ENCODE results near the gene ZBTB7C.

ZBTB7C gene

DNA sequence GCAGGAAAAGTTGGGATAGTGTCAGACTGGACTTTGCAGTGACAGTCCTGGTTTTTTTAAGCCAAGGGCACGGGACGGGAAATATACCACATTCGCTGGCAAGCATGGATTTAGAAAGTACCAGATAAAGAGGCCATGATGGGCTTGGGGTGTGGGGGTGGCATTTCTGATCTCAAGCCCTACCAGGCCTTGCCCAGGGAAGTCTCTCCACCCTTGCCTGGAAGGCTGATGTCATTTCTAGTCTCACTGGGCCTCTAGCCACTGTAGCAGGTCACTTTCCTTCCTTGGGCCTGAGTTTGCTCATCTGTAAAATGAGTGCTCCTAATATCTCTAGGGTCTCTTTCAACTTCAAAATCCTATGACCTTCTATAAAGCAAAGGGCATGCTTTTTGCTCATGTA, 1.8 kb downstream of the ZBTB7C start:
- Histone ChIP-seq H3K27ac (no peak overlapping the region), H3K27me3 (ENCODE audit: control insufficient read depth, insufficient read depth, low read length) (no peaks in the 10 kb centered on the region), H3K79me2 (no peaks in the 10 kb centered on the region), H3K4me2 (ENCODE audit: low read length) (no peak overlapping the region), H3K4me3 (ENCODE audit: low read depth, low read length) (no peak overlapping the region), H3K36me3 (ENCODE audit: control insufficient read depth, insufficient read depth, low read length) (no peaks in the 10 kb centered on the region), H3K9me3 (ENCODE audit: control insufficient read depth, low read length) (no peaks in the 10 kb centered on the region), H2AFZ (no peak overlapping the region), H3K4me1 (peaks cover 4% of the 10 kb centered on the region), H3K9ac (no peak overlapping the region)
- no peak for TF ChIP-seq CTCF (IDR thresholded peaks at IDR 0.05)

DNA sequence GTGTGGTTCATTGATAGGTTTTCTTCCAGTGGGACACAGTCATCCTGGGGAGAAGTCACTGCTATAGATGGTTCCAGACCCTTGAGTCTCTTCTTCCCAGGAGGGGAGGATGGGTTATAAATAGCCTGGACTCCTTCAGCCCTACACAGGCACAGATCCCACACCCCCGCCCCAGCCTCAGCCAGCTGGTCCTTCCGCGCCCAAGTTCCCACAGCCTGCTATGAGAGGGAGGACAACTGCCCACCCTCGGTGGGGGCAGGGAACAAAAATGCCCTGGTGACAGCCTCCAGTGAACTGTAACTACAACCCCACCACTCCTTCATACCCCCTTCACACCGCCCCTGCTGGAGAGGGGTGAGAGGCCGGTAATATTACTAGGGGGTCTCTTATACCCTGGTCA, 3.2 kb downstream of the ZBTB7C start:
- no peak for TF ChIP-seq CTCF (IDR thresholded peaks at IDR 0.05)
- no peak overlapping the region for H3K27ac ChIP-seq
- H3K4me1 ChIP-seq = peaks cover 4% of the 10 kb centered on the region
- H3K9ac ChIP-seq = no peak overlapping the region
- no peak overlapping the region for H3K4me3 ChIP-seq (ENCODE audit: low read depth, low read length)
- no peaks in the 10 kb centered on the region for H3K27me3 ChIP-seq (ENCODE audit: control insufficient read depth, insufficient read depth, low read length)
- no peak overlapping the region for H2AFZ ChIP-seq
- no peak overlapping the region for H3K4me2 ChIP-seq (ENCODE audit: low read length)
- H3K9me3 ChIP-seq (ENCODE audit: control insufficient read depth, low read length) = no peaks in the 10 kb centered on the region
- no peaks in the 10 kb centered on the region for H3K79me2 ChIP-seq
- no peaks in the 10 kb centered on the region for H3K36me3 ChIP-seq (ENCODE audit: control insufficient read depth, insufficient read depth, low read length)

- peaks cover 4% of the 10 kb centered on the region for H3K4me1 ChIP-seq
- no peak overlapping the region for H3K9ac ChIP-seq
- H3K27me3 ChIP-seq (ENCODE audit: control insufficient read depth, insufficient read depth, low read length) = no peaks in the 10 kb centered on the region
- H3K79me2 ChIP-seq = no peaks in the 10 kb centered on the region
- H3K9me3 ChIP-seq (ENCODE audit: control insufficient read depth, low read length) = no peaks in the 10 kb centered on the region
- TF ChIP-seq CTCF (IDR thresholded peaks at IDR 0.05) = no peak
- H3K4me3 ChIP-seq (ENCODE audit: low read depth, low read length) = no peak overlapping the region
- no peak overlapping the region for H3K27ac ChIP-seq
- no peak overlapping the region for H3K4me2 ChIP-seq (ENCODE audit: low read length)
- H3K36me3 ChIP-seq (ENCODE audit: control insufficient read depth, insufficient read depth, low read length) = no peaks in the 10 kb centered on the region
- H2AFZ ChIP-seq = no peak overlapping the region
These were observed 4.3 kb downstream of the ZBTB7C start for GRCh38 chr18:48404716-48405507.

DNA sequence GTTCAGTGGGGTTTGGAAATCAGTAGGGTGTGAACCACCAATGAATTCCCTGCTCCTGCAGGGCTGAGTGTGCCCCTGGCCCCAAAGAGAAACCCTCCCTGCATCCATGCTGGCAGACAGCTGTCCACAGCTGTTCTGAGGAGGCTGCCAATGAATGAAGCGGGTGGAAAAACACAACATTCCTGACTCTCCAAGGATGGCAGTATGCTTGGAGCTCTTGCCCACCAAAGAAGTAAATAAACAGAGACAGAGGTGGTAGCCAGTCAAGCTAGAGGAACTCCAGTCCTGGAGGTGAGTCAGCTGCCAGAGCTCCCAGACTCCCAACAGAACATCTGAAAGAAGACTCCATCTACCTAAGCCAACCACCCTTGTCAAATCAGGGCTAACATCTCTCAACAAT, 6.2 kb downstream of the ZBTB7C start:
- no peak overlapping the region for H3K4me3 ChIP-seq (ENCODE audit: low read depth, low read length)
- H3K9me3 ChIP-seq (ENCODE audit: control insufficient read depth, low read length) = no peaks in the 10 kb centered on the region
- peaks cover under 1% of the 10 kb centered on the region for H3K4me1 ChIP-seq
- H3K27me3 ChIP-seq (ENCODE audit: control insufficient read depth, insufficient read depth, low read length) = no peaks in the 10 kb centered on the region
- no peak for TF ChIP-seq CTCF (IDR thresholded peaks at IDR 0.05)
- no peak overlapping the region for H3K27ac ChIP-seq
- no peaks in the 10 kb centered on the region for H3K79me2 ChIP-seq
- H3K36me3 ChIP-seq (ENCODE audit: control insufficient read depth, insufficient read depth, low read length) = no peaks in the 10 kb centered on the region
- no peak overlapping the region for H2AFZ ChIP-seq
- no peak overlapping the region for H3K9ac ChIP-seq
- no peak overlapping the region for H3K4me2 ChIP-seq (ENCODE audit: low read length)
